ENCODE results near the gene RIT2.

RIT2 gene

DNA sequence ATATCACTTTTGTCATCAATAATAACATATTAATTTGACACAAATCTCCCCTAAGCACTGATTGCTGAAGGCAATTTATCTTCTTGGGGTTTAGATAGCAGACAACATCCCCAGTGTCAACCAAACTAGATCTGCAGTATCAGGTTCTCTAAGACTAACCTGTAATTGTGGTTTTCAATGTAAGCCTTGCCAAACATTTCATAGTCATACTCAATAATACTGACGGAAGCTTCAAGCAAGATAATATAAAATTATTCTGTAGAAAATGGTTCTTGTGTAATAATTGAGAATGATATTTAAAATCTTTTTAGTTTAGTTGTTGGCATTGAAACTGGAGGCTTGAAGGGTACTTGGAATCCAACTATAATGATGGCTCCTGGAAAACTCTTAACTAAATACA is 186.3 kb downstream of the RIT2 start:
- Histone ChIP-seq H3K4me2 (ENCODE audit: low read depth, low read length, poor library complexity, severe bottlenecking) (no peak overlapping the region), H3K9ac (ENCODE audit: low read length) (no peak overlapping the region), H3K27me3 (ENCODE audit: low read length) (no peaks in the 10 kb centered on the region), H4K20me1 (ENCODE audit: low read depth, low read length) (no peaks in the 10 kb centered on the region), H3K4me3 (ENCODE audit: insufficient read depth, low read length, poor library complexity, severe bottlenecking) (no peak overlapping the region), H3K9me3 (ENCODE audit: insufficient read depth, low read length) (no peaks in the 10 kb centered on the region), H3K27ac (ENCODE audit: low read depth, low read length) (no peak overlapping the region), H3K36me3 (ENCODE audit: low read length) (no peaks in the 10 kb centered on the region), H3K9me2 (replicated peaks; ENCODE audit: insufficient read depth, low read length) (no peaks in the 10 kb centered on the region; the same call in 1 of the 2 replicates), H3K79me2 (ENCODE audit: insufficient read depth, low read length) (no peaks in the 10 kb centered on the region), H2AFZ (ENCODE audit: low read depth, low read length, severe bottlenecking) (no peak overlapping the region), H3F3A (ENCODE audit: insufficient read depth) (no peaks in the 10 kb centered on the region)
- TF ChIP-seq EZH2phosphoT487 (conservative IDR thresholded peaks at IDR 0.05; ENCODE audit: low read length) (no peak), CTCF (IDR thresholded peaks at IDR 0.05; ENCODE audit: insufficient read depth, low read length, poor library complexity, severe bottlenecking) (no peak)

DNA sequence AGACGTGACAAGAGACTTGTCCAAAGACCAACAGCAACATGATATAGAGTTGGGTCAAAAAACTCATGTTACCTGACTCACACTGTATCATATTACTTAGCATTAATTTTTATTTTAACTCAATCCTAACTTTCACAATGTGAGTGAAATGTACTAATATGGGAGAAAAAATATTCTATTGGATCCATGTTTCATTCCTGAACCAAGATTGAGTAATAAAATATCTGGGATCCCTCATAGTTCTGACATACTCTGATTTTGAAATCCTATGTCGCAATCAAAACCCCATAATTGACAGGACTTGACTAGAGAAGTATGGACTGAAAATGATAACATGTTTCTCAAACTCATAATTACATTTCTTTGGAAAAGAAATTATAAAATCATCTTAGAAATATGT is 190.4 kb downstream of the RIT2 start:
- no peaks in the 10 kb centered on the region; the same call in 1 of the 2 replicates for H3K9me2 ChIP-seq (replicated peaks; ENCODE audit: insufficient read depth, low read length)
- no peak overlapping the region for H2AFZ ChIP-seq (ENCODE audit: low read depth, low read length, severe bottlenecking)
- H3K79me2 ChIP-seq (ENCODE audit: insufficient read depth, low read length) = no peaks in the 10 kb centered on the region
- no peaks in the 10 kb centered on the region for H3K9me3 ChIP-seq (ENCODE audit: insufficient read depth, low read length)
- TF ChIP-seq EZH2phosphoT487 (conservative IDR thresholded peaks at IDR 0.05; ENCODE audit: low read length) (no peak), CTCF (IDR thresholded peaks at IDR 0.05; ENCODE audit: insufficient read depth, low read length, poor library complexity, severe bottlenecking) (no peak)
- H3K9ac ChIP-seq (ENCODE audit: low read length) = no peak overlapping the region
- no peaks in the 10 kb centered on the region for H3F3A ChIP-seq (ENCODE audit: insufficient read depth)
- H3K36me3 ChIP-seq (ENCODE audit: low read length) = no peaks in the 10 kb centered on the region
- no peaks in the 10 kb centered on the region for H4K20me1 ChIP-seq (ENCODE audit: low read depth, low read length)
- no peak overlapping the region for H3K4me2 ChIP-seq (ENCODE audit: low read depth, low read length, poor library complexity, severe bottlenecking)
- no peak overlapping the region for H3K4me3 ChIP-seq (ENCODE audit: insufficient read depth, low read length, poor library complexity, severe bottlenecking)
- H3K27me3 ChIP-seq (ENCODE audit: low read length) = peaks cover 3% of the 10 kb centered on the region; the same call in 1 of the 2 replicates
- H3K27ac ChIP-seq (ENCODE audit: low read depth, low read length) = no peak overlapping the region

DNA sequence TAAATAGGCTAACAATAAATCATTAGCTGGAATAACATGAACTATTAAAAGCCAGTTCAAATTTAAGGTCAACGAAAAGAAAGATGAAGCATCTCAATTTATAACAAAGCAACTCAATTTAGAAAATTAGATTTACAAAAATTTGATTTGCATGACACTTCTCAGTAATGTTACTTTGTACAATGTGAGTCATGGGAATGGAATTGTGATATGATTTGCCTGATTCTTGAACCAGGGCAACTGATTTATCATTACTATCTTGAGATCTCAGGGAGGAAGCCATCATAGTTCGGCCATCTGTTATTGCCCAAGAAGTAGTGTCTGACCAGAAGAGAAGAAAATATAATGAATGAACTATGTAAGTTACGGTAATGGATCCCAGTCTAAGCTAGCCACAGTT is 193.1 kb downstream of the RIT2 start:
- Histone ChIP-seq H3K27me3 (ENCODE audit: low read length) (peaks cover 3% of the 10 kb centered on the region; the same call in 1 of the 2 replicates), H3F3A (ENCODE audit: insufficient read depth) (no peaks in the 10 kb centered on the region), H3K36me3 (ENCODE audit: low read length) (no peaks in the 10 kb centered on the region), H3K9ac (ENCODE audit: low read length) (no peak overlapping the region), H3K4me3 (ENCODE audit: insufficient read depth, low read length, poor library complexity, severe bottlenecking) (no peak overlapping the region), H4K20me1 (ENCODE audit: low read depth, low read length) (no peaks in the 10 kb centered on the region), H3K9me2 (replicated peaks; ENCODE audit: insufficient read depth, low read length) (no peaks in the 10 kb centered on the region; the same call in 1 of the 2 replicates), H2AFZ (ENCODE audit: low read depth, low read length, severe bottlenecking) (no peak overlapping the region), H3K4me2 (ENCODE audit: low read depth, low read length, poor library complexity, severe bottlenecking) (no peak overlapping the region), H3K9me3 (ENCODE audit: insufficient read depth, low read length) (no peaks in the 10 kb centered on the region), H3K27ac (ENCODE audit: low read depth, low read length) (no peak overlapping the region), H3K79me2 (ENCODE audit: insufficient read depth, low read length) (no peaks in the 10 kb centered on the region)
- no peak for TF ChIP-seq CTCF (IDR thresholded peaks at IDR 0.05; ENCODE audit: insufficient read depth, low read length, poor library complexity, severe bottlenecking)
- TF ChIP-seq EZH2phosphoT487 (conservative IDR thresholded peaks at IDR 0.05; ENCODE audit: low read length) = no peak
